HepG2 (cell line): Measurements from ENCODE around the gene TENM3. TPM values are rescaled to one million over a fixed set of nuclear protein-coding genes. Genes with fewer than 3 reads are reported as not detected.

Experiments
- ATAC-seq: fragments of 200-7000 bp; cut with Tn5 transposase; 3 replicates; pipeline ENCODE4 v1.9.1; 2020; ENCODE audit warnings: mild to moderate bottlenecking, moderate library complexity
- BruUV-seq: library from RNA; stranded (reverse); fragments of 400-500 nt; replicated peaks from 2 replicates; lab custom pipeline; 2021; lab: Mats Ljungman, UMichigan
- CTCF ChIA-PET: fragments of 300-600 bp; formaldehyde crosslinking; extraction: SDS; loops from one replicate; lab custom pipeline; 2021; ENCODE audit warnings: low total read pairs, inconsistent platforms, low intra/inter-chr PET ratio; lab: Yijun Ruan, JAX
- POLR2A ChIA-PET: fragments of 350-600 bp; sonication (Branson Sonifier 250); formaldehyde crosslinking; loops from one replicate; lab custom pipeline; 2020; ENCODE audit warnings: antibody characterized with exemption, inconsistent platforms; lab: Yijun Ruan, JAX
- DNase-seq: peaks from one replicate; pipeline ENCODE4 v3.0.0-alpha.2; 2015; ENCODE audit warnings: low spot score
- FAIRE-seq: peaks from 3 replicates; lab custom pipeline; 2011; peaks lifted over from hg19 to GRCh38; lab: Jason Lieb, UNC
- H2AFZ ChIP-seq: one replicate; pipeline ENCODE4 v1.6.1; 2011; ENCODE audit warnings: low read length, inconsistent platforms
- H3K27ac ChIP-seq: fragments of 300-600 bp; 3 replicates; pipeline ENCODE4 v1.8.0; 2011; ENCODE audit warnings: mixed run types, mild to moderate bottlenecking, mixed read lengths, low read length, inconsistent platforms; ENCODE audit not compliant: insufficient read depth; ENCODE audit errors: extremely low read length
- H3K27me3 ChIP-seq, 2 experiments: fragments of 200-600 bp in 1 of 2; 2 replicates in 1 of 2; 3 replicates in 1 of 2; pipeline versions ENCODE4 v1.6.0 to v1.8.0; 2011; ENCODE audit warnings: low read length in 2 of 2, mild to moderate bottlenecking in 2 of 2, moderate library complexity in 2 of 2, inconsistent platforms in 1 of 2; ENCODE audit not compliant: insufficient read depth in 2 of 2, control insufficient read depth in 1 of 2
- H3K36me3 ChIP-seq, 2 experiments: fragments of 200-600 bp in 1 of 2; replicated peaks in 1 of 2; 2 replicates in 1 of 2; 3 replicates in 1 of 2; pipeline versions ENCODE4 v1.5.1 to v1.8.0; 2011; ENCODE audit warnings: low read length in 2 of 2, inconsistent platforms in 1 of 2; ENCODE audit not compliant: insufficient read depth in 2 of 2, control insufficient read depth in 1 of 2
- H3K4me1 ChIP-seq: 2 replicates; pipeline ENCODE4 v1.5.1; 2012; ENCODE audit warnings: low read length, inconsistent platforms; ENCODE audit not compliant: insufficient read depth
- H3K4me2 ChIP-seq: 2 replicates; pipeline ENCODE4 v1.6.0; 2011; ENCODE audit warnings: low read depth, low read length, inconsistent platforms
- H3K4me3 ChIP-seq, 3 experiments: fragments of 200-600 bp in 1 of 3; sonication (generic), shearing (Covaris generic) in 1 of 3; replicated peaks in 1 of 3; 2 replicates each; pipeline ENCODE4 v1.5.1; 2011 to 2016; ENCODE audit warnings: low read length in 3 of 3, inconsistent platforms in 2 of 3, low read depth in 2 of 3, mild to moderate bottlenecking in 2 of 3, control low read depth in 1 of 3, mixed read lengths in 1 of 3; ENCODE audit not compliant: insufficient read depth in 1 of 3
- H3K79me2 ChIP-seq: one replicate; pipeline ENCODE4 v1.6.1; 2011; ENCODE audit warnings: low read length, inconsistent platforms; ENCODE audit not compliant: insufficient read depth
- H3K9ac ChIP-seq: 2 replicates; pipeline ENCODE4 v1.6.0; 2011; ENCODE audit warnings: mild to moderate bottlenecking, low read depth, low read length, inconsistent platforms; ENCODE audit not compliant: insufficient read depth
- H3K9me3 ChIP-seq: 2 replicates; pipeline ENCODE4 v1.5.1; 2012; ENCODE audit warnings: mild to moderate bottlenecking, low read length
- H4K20me1 ChIP-seq: 2 replicates; pipeline ENCODE4 v1.6.0; 2011; ENCODE audit warnings: inconsistent platforms, mild to moderate bottlenecking, low read length, moderate library complexity; ENCODE audit not compliant: insufficient read depth
- AKAP8 ChIP-seq: sonication (generic); formaldehyde crosslinking; IDR thresholded peaks from 2 replicates; pipeline ENCODE4 v1.5.1; 2020; ENCODE audit warnings: mild to moderate bottlenecking, missing genetic modification reagents
- CENPBD1 ChIP-seq: sonication (generic); formaldehyde crosslinking; IDR thresholded peaks from 2 replicates; pipeline ENCODE4 v1.8.0; 2022; ENCODE audit warnings: missing genetic modification reagents, low read depth, mild to moderate bottlenecking, borderline replicate concordance
- CSRNP2 ChIP-seq: sonication (generic); formaldehyde crosslinking; conservative IDR thresholded peaks from 2 replicates; pipeline ENCODE4 v1.8.0; 2022; ENCODE audit warnings: low read depth, missing genetic modification reagents
- DMTF1 ChIP-seq: sonication (generic); formaldehyde crosslinking; IDR thresholded peaks from 2 replicates; pipeline ENCODE4 v1.4.0; 2020; ENCODE audit warnings: mild to moderate bottlenecking, missing genetic modification reagents
- RFX3 ChIP-seq: IDR thresholded peaks from 2 replicates; pipeline ENCODE4 v1.6.1; 2016; ENCODE audit warnings: missing biosample characterization, missing genetic modification reagents
- THAP7 ChIP-seq: sonication (generic); formaldehyde crosslinking; IDR thresholded peaks from 2 replicates; pipeline ENCODE4 v1.8.1; 2023; ENCODE audit warnings: mild to moderate bottlenecking, missing genetic modification reagents
- ZNF235 ChIP-seq: sonication (generic); formaldehyde crosslinking; IDR thresholded peaks from 2 replicates; pipeline ENCODE4 v1.8.1; 2023; ENCODE audit warnings: mild to moderate bottlenecking, missing genetic modification reagents, borderline replicate concordance
- ZNF318 ChIP-seq: sonication (generic); formaldehyde crosslinking; IDR thresholded peaks from 2 replicates; pipeline ENCODE4 v1.4.0; 2020; ENCODE audit warnings: mild to moderate bottlenecking, missing genetic modification reagents
- ZNF674 ChIP-seq: sonication (generic); formaldehyde crosslinking; IDR thresholded peaks from 2 replicates; pipeline ENCODE4 v1.5.0; 2020; ENCODE audit warnings: low read depth, mild to moderate bottlenecking, missing genetic modification reagents
- WGBS: methylation state at CpG from one replicate; pipeline ENCODE4 v1.1.6; 2017; ENCODE audit warnings: low lambda C conversion rate; 5-methylcytosine and 5-hydroxymethylcytosine counted together
- in situ Hi-C: cut with HindIII; loops from 2 replicates; pipeline ENCODE4 v1.10.0; 2017; ENCODE audit warnings: low pct_unique_long_range_greater_than_20kb; ENCODE audit not compliant: extremely low pct_ligation_motif_present
- intact Hi-C: fragments of 100-400 bp; cut with micrococcal nuclease; formaldehyde crosslinking; loops from one replicate; pipeline ENCODE4 v1.10.0; 2022; ENCODE audit not compliant: unreplicated experiment
- polyA plus RNA-seq, 8 experiments: library from polyadenylated mRNA; depleted of rRNA in 3 of 8; stranded (reverse) in 7 of 8; unstranded in 1 of 8; fragments of >200 nt; fragmentation: Illumina TruSeq in 4 of 8; extraction: Trizol in 4 of 8; gene quantifications; 2 replicates each; pipeline versions ENCODE4 v1.2.1 to v1.2.3, GENCODE V29; 2011 to 2016; ENCODE audit warnings: low read depth in 4 of 8, missing spikeins in 1 of 8, mixed read lengths in 1 of 8; ENCODE audit not compliant: insufficient read depth in 1 of 8
- total RNA-seq, 5 experiments: library from RNA; depleted of rRNA; stranded (reverse); fragments of >200 nt; fragmentation: Illumina TruSeq; extraction: Trizol; gene quantifications; 2 replicates each; pipeline ENCODE4 v1.2.3, GENCODE V29; 2016; ENCODE audit warnings: low read depth in 1 of 5

Gene TENM3
- total and polyA plus RNA-seq, 2 of the 13 experiments (the other 11 are each of a cell fraction or from before 2014, with no cell fraction given): 0.04 TPM; not detected in 1

DNA sequence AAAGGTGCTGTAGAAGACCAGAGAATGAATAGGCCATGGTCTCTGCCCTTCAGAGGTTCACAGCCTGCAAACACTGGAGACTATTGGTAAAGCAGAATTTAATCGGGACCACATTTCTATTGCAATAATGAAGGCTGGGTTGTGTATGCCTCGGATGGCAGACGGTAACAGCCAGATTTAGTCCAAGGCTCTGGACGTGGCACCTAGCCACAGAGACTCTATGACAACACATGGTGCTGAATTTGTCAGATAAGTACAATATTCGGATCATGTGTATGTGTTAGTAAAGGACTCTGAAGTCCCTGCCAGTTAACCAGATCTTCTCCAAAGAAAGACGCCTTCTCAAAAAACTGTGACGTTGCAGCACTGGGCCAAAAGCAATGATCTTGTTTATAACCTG lies 545.0 kb downstream of the TENM3 start:
- no peak overlapping the region for H2AFZ ChIP-seq
- H3K4me2 ChIP-seq: no peak overlapping the region
- in situ Hi-C loops: no loop called here
- intact Hi-C loops: no loop called here
- H3K27me3 ChIP-seq: no peaks in the 10 kb centered on the region
- no TSS peak for BruUV-seq
- ChIA-PET CTCF (no interaction called here), POLR2A (no interaction called here)
- H3K9ac ChIP-seq: no peak overlapping the region
- no peaks in the 10 kb centered on the region for H3K79me2 ChIP-seq
- H3K36me3 ChIP-seq: no peaks in the 10 kb centered on the region
- WGBS: 25% methylated on average over 6 of the region's 7 CpGs
- no peak for FAIRE-seq
- H3K27ac ChIP-seq: no peak overlapping the region
- no peak overlapping the region for H3K4me3 ChIP-seq
- ATAC-seq: no peak
- H3K4me1 ChIP-seq: no peaks in the 10 kb centered on the region
- H4K20me1 ChIP-seq: 0 out of 2 replicates have a peak, but pooled peaks cover 2% of the 10 kb centered on the region
- no peaks in the 10 kb centered on the region for H3K9me3 ChIP-seq
- TF ChIP-seq CSRNP2 (CRISPR knock-in tag) (no peak), AKAP8 (CRISPR knock-in tag) (no peak), CENPBD1 (CRISPR knock-in tag) (no peak), ZNF674 (CRISPR knock-in tag) (no peak), ZNF235 (no peak), RFX3 (CRISPR knock-in tag) (no peak), ZNF318 (CRISPR knock-in tag) (no peak), DMTF1 (no peak), THAP7 (no peak)
- DNase-seq: no peak
